Cardiac muscle cell (in vitro differentiated cells and primary cell): ENCODE data around the gene APOL4. TPM values are rescaled to one million over a fixed set of nuclear protein-coding genes. Genes with fewer than 3 reads are reported as not detected.
"Not testable (repeated sequence)": the region's sequence is repeated elsewhere in the genome, so short reads cannot be mapped to it uniquely, and the experiment has no call there.

ENCODE experiments used
- DNase-seq, 2 donors: peaks; one replicate each; pipeline versions ENCODE4 v3.0.0 to v3.0.0-alpha.2; 2010 to 2017; ENCODE audit warnings: low read depth in 1 of 2, low spot score in 1 of 2
- H3K27ac ChIP-seq: fragments of 200-600 bp; sonication (generic); 2 replicates; pipeline ENCODE4 v1.5.1; 2016
- H3K27me3 ChIP-seq: fragments of 200-600 bp; sonication (generic); 2 replicates; pipeline ENCODE4 v1.6.0; 2016; ENCODE audit warnings: control low read depth
- H3K36me3 ChIP-seq: fragments of 200-600 bp; sonication (generic); 2 replicates; pipeline ENCODE4 v1.5.1; 2016; ENCODE audit warnings: control low read depth
- H3K4me1 ChIP-seq: fragments of 200-600 bp; sonication (generic); 2 replicates; pipeline ENCODE4 v1.8.1; 2017; ENCODE audit warnings: low read depth, mild to moderate bottlenecking, mixed run types
- H3K4me3 ChIP-seq: fragments of 200-600 bp; sonication (generic); 2 replicates; pipeline ENCODE4 v1.5.1; 2016; ENCODE audit warnings: mild to moderate bottlenecking
- H3K9me3 ChIP-seq: fragments of 200-600 bp; sonication (generic); 2 replicates; pipeline ENCODE4 v1.5.1; 2017; ENCODE audit warnings: low read depth, mild to moderate bottlenecking, control low read depth
- polyA plus RNA-seq: library from polyadenylated mRNA; unstranded; fragments of >200 nt; fragmentation: Nextera tagmentation; extraction: Ambion mirVana; gene quantifications from 2 replicates; pipeline ENCODE4 v1.2.1, GENCODE V29; 2016
- total RNA-seq: library from RNA; depleted of rRNA; stranded (reverse); fragments of >200 nt; gene quantifications from 2 replicates; pipeline ENCODE4 v1.2.3, GENCODE V29; 2016
- TF ChIP-seq, protein P1 (sequence below): IDR thresholded peaks from 2 replicates; pipeline ENCODE4 v1.5.1; 2012; ENCODE audit warnings: low read depth, mild to moderate bottlenecking, low read length

Gene APOL4, protein sequence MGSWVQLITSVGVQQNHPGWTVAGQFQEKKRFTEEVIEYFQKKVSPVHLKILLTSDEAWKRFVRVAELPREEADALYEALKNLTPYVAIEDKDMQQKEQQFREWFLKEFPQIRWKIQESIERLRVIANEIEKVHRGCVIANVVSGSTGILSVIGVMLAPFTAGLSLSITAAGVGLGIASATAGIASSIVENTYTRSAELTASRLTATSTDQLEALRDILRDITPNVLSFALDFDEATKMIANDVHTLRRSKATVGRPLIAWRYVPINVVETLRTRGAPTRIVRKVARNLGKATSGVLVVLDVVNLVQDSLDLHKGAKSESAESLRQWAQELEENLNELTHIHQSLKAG
- 0.04 and 0.27 TPM in 2 replicates for total RNA-seq
- not detected in 2 replicates for polyA plus RNA-seq

GRCh38 chr22:36201630-36202319, at the start of gene APOL4:
Gene APOL4, minus strand, starts transcription at chr22:36201809. Its CDS starts 75 bp downstream, at chr22:36201734.
- no peaks in the 10 kb centered on the region for H3K27me3 ChIP-seq
- no peaks in the 10 kb centered on the region for H3K36me3 ChIP-seq
- peak in 1 of 2 donors; percentile 84 for DNase-seq
- no peak within 1 kb of the TSS for H3K27ac ChIP-seq
- H3K4me1 ChIP-seq: peaks cover 16% of the 10 kb centered on the region
- no peaks in the 10 kb centered on the region for H3K9me3 ChIP-seq
- TF ChIP-seq, protein P1, sequence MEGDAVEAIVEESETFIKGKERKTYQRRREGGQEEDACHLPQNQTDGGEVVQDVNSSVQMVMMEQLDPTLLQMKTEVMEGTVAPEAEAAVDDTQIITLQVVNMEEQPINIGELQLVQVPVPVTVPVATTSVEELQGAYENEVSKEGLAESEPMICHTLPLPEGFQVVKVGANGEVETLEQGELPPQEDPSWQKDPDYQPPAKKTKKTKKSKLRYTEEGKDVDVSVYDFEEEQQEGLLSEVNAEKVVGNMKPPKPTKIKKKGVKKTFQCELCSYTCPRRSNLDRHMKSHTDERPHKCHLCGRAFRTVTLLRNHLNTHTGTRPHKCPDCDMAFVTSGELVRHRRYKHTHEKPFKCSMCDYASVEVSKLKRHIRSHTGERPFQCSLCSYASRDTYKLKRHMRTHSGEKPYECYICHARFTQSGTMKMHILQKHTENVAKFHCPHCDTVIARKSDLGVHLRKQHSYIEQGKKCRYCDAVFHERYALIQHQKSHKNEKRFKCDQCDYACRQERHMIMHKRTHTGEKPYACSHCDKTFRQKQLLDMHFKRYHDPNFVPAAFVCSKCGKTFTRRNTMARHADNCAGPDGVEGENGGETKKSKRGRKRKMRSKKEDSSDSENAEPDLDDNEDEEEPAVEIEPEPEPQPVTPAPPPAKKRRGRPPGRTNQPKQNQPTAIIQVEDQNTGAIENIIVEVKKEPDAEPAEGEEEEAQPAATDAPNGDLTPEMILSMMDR: no peak
- no peak within 1 kb of the TSS for H3K4me3 ChIP-seq

GRCh38 chr22:36250292-36250960, 48.8 kb upstream of the APOL4 start:
- not testable (repeated sequence) for H3K27ac ChIP-seq, H3K27me3 ChIP-seq, H3K4me1 ChIP-seq, H3K4me3 ChIP-seq, H3K9me3 ChIP-seq, DNase-seq, H3K36me3 ChIP-seq

DNA sequence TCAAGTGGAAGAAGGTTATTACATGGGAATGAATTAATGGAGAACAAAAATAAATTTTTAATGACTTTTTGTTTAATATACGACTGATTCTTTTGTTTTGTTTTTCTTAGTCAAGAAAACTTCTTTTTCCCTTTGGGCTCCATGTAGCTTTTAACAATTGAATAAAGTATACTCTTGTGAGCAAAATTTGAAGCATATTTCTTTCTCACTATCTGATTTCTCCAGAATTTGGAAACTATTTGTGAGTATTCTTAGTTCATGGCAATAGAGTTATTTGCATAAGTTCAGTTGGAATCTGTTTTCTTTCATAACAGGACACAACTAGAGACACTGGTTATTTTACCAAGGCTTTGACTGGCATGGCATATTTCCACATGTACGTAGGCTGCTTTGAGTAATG, 47.6 kb upstream of the APOL4 start:
- Histone ChIP-seq H3K9me3 (no peaks in the 10 kb centered on the region), H3K27ac (no peak overlapping the region), H3K4me3 (no peak overlapping the region), H3K27me3 (no peaks in the 10 kb centered on the region), H3K4me1 (no peaks in the 10 kb centered on the region), H3K36me3 (no peaks in the 10 kb centered on the region)
- DNase-seq: no peak
- TF ChIP-seq, protein P1: no peak

DNA sequence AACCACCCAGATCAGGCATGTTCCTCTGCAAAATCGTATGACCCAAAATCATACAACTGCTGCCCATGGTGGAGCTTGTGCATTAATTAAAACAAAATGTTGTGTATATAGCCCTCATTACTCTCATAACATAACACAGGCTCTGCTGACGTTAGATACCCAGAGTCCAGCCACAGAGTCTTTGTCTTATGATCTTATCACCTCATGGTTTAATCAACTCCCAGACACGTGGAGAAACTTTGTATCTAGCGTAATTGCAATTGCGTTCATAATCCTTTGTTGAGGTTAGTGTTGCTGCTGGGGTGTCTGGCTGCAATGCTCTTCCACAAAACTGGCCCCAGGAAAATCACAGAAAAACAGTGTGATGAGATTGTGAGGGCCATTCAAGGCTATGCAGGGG, 46.3 kb upstream of the APOL4 start:
- Histone ChIP-seq H3K27me3 (no peaks in the 10 kb centered on the region), H3K4me1 (no peaks in the 10 kb centered on the region), H3K27ac (no peak overlapping the region), H3K36me3 (no peaks in the 10 kb centered on the region), H3K9me3 (no peaks in the 10 kb centered on the region), H3K4me3 (no peak overlapping the region)
- DNase-seq: no peak
- TF ChIP-seq, protein P1: no peak

GRCh38 chr22:36246718-36247117, 45.1 kb upstream of the APOL4 start:
- TF ChIP-seq, protein P1: no peak

More at GRCh38 chr22:36246718-36247117, 45.1 kb upstream of the APOL4 start:
- Histone ChIP-seq H3K27ac (no peak overlapping the region), H3K27me3 (no peaks in the 10 kb centered on the region), H3K9me3 (no peaks in the 10 kb centered on the region), H3K36me3 (no peaks in the 10 kb centered on the region), H3K4me1 (no peaks in the 10 kb centered on the region), H3K4me3 (no peak overlapping the region)
- no peak for DNase-seq
